H1 (cell line): ENCODE measurements around the gene ZNF202. TPM values are rescaled to one million over a fixed set of nuclear protein-coding genes. Genes with fewer than 3 reads are reported as not detected.
A peak's percentile ranks its signal among the peaks of the same experiment; 100 is the strongest.

Experiments used
- CTCF ChIA-PET: fragments of 300-600 bp; sonication (Branson Sonifier 250); formaldehyde crosslinking; loops from one replicate; lab custom pipeline; 2021; ENCODE audit not compliant: partially characterized antibody; lab: Charles Lee
- POLR2A ChIA-PET: fragments of 300-600 bp; sonication (Branson Sonifier 250); formaldehyde crosslinking; loops from one replicate; lab custom pipeline; 2021; ENCODE audit warnings: inconsistent platforms; ENCODE audit not compliant: partially characterized antibody; lab: Charles Lee
- DNase-seq, 2 experiments: peaks; one replicate each; pipeline versions ENCODE4 v3.0.0 to v3.0.0-alpha.2; 2010 to 2022; ENCODE audit warnings: low spot score in 2 of 2, low read depth in 1 of 2, mixed read lengths in 1 of 2
- FAIRE-seq: peaks from 2 replicates; lab custom pipeline; 2011; peaks lifted over from hg19 to GRCh38; lab: Jason Lieb, UNC
- H2AFZ ChIP-seq: 2 replicates; pipeline ENCODE4 v1.8.1; 2012; ENCODE audit warnings: low read length, inconsistent platforms
- H2AK5ac ChIP-seq: 2 replicates; pipeline ENCODE4 v1.6.1; 2013; ENCODE audit warnings: low read depth, low read length
- H2BK120ac ChIP-seq: replicated peaks from 2 replicates; pipeline ENCODE3; 2013; ENCODE audit warnings: low read depth, low read length, inconsistent platforms
- H2BK12ac ChIP-seq: 2 replicates; pipeline ENCODE4 v1.6.1; 2013; ENCODE audit warnings: low read depth, low read length
- H2BK15ac ChIP-seq: 2 replicates; pipeline ENCODE4 v1.6.1; 2013; ENCODE audit warnings: low read length
- H2BK20ac ChIP-seq: 2 replicates; pipeline ENCODE4 v1.6.1; 2013; ENCODE audit warnings: low read length
- H2BK5ac ChIP-seq: 2 replicates; pipeline ENCODE4 v1.6.1; 2013; ENCODE audit warnings: low read depth, low read length
- H3K14ac ChIP-seq: 2 replicates; pipeline ENCODE4 v1.6.1; 2013; ENCODE audit warnings: inconsistent platforms; ENCODE audit not compliant: insufficient read length
- H3K18ac ChIP-seq: 2 replicates; pipeline ENCODE4 v1.6.1; 2013; ENCODE audit warnings: low read length; ENCODE audit errors: extremely low read depth
- H3K23ac ChIP-seq: 2 replicates; pipeline ENCODE4 v1.6.1; 2013; ENCODE audit warnings: inconsistent platforms; ENCODE audit not compliant: insufficient read length
- H3K23me2 ChIP-seq: 2 replicates; pipeline ENCODE4 v1.6.1; 2013; ENCODE audit warnings: low read depth, low read length
- H3K27ac ChIP-seq: 2 replicates; pipeline ENCODE4 v1.6.1; 2011; ENCODE audit warnings: low read depth, low read length, inconsistent platforms
- H3K27me3 ChIP-seq, 4 experiments: replicated peaks in 1 of 4; 1 replicate in 1 of 4; 2 replicates in 3 of 4; pipeline versions ENCODE4 v1.6.1 to v1.8.1; 2011 to 2013; ENCODE audit warnings: low read length in 3 of 4, mild to moderate bottlenecking in 3 of 4, inconsistent platforms in 2 of 4, mixed read lengths in 2 of 4, moderate library complexity in 1 of 4; ENCODE audit not compliant: control insufficient read depth in 3 of 4, insufficient read depth in 3 of 4; ENCODE audit errors: extremely low read depth in 1 of 4
- H3K36me3 ChIP-seq, 4 experiments: 2 replicates each; pipeline versions ENCODE4 v1.6.1 to v1.8.1; 2011 to 2013; ENCODE audit warnings: mild to moderate bottlenecking in 4 of 4, low read length in 3 of 4, moderate library complexity in 2 of 4, control low read depth in 1 of 4, inconsistent platforms in 1 of 4; ENCODE audit not compliant: insufficient read depth in 4 of 4, control insufficient read depth in 2 of 4
- H3K4ac ChIP-seq: replicated peaks from 2 replicates; pipeline ENCODE3; 2013; ENCODE audit warnings: low read length, low read depth, mixed read lengths, inconsistent platforms; ENCODE audit not compliant: insufficient read length
- H3K4me1 ChIP-seq, 4 experiments: replicated peaks in 1 of 4; 1 replicate in 1 of 4; 2 replicates in 3 of 4; pipeline versions ENCODE4 v1.6.1 to v1.8.1; 2011 to 2013; ENCODE audit warnings: low read length in 3 of 4, inconsistent platforms in 2 of 4, mixed read lengths in 1 of 4; ENCODE audit not compliant: insufficient read depth in 4 of 4, control insufficient read depth in 3 of 4
- H3K4me2 ChIP-seq, 2 experiments: 2 replicates each; pipeline versions ENCODE4 v1.6.1 to v1.8.1; 2011 to 2013; ENCODE audit warnings: low read depth in 2 of 2, low read length in 2 of 2, control low read depth in 1 of 2, inconsistent platforms in 1 of 2, mild to moderate bottlenecking in 1 of 2; ENCODE audit not compliant: insufficient read depth in 1 of 2
- H3K4me3 ChIP-seq, 4 experiments: fragments of 200-600, 300-600 bp in 1 of 4; sonication (generic), shearing (Covaris generic), sonication (Bioruptor Twin) in 1 of 4; 2 replicates each; pipeline versions ENCODE4 v1.5.1 to v1.8.1; 2011 to 2016; ENCODE audit warnings: low read length in 4 of 4, low read depth in 3 of 4, control low read depth in 2 of 4, inconsistent platforms in 2 of 4, mild to moderate bottlenecking in 2 of 4, mixed read lengths in 1 of 4, moderate library complexity in 1 of 4; ENCODE audit not compliant: insufficient read depth in 2 of 4; ENCODE audit errors: extremely low read depth in 1 of 4
- H3K56ac ChIP-seq: replicated peaks from 2 replicates; pipeline ENCODE3; 2013; ENCODE audit warnings: low read depth, mild to moderate bottlenecking, mixed read lengths, low read length, inconsistent platforms; ENCODE audit not compliant: insufficient read length
- H3K79me1 ChIP-seq: 2 replicates; pipeline ENCODE4 v1.6.1; 2013; ENCODE audit warnings: low read depth, low read length, control low read depth
- H3K79me2 ChIP-seq, 2 experiments: 2 replicates each; pipeline versions ENCODE4 v1.6.1 to v1.8.1; 2012 to 2013; ENCODE audit warnings: low read length in 2 of 2, mild to moderate bottlenecking in 2 of 2, inconsistent platforms in 1 of 2; ENCODE audit not compliant: insufficient read depth in 2 of 2, control insufficient read depth in 1 of 2
- H3K9ac ChIP-seq, 4 experiments: replicated peaks in 1 of 4; 1 replicate in 1 of 4; 2 replicates in 3 of 4; pipeline versions ENCODE4 v1.6.1 to v1.8.1; 2011 to 2013; ENCODE audit warnings: low read depth in 3 of 4, low read length in 3 of 4, control low read depth in 2 of 4, mild to moderate bottlenecking in 2 of 4, moderate library complexity in 2 of 4, inconsistent platforms in 1 of 4; ENCODE audit errors: extremely low read depth in 1 of 4
- H3K9me3 ChIP-seq, 2 experiments: 2 replicates each; pipeline versions ENCODE4 v1.6.1 to v1.8.1; 2012 to 2013; ENCODE audit warnings: mild to moderate bottlenecking in 2 of 2, moderate library complexity in 2 of 2, control low read depth in 1 of 2, inconsistent platforms in 1 of 2, low read depth in 1 of 2, low read length in 1 of 2, mixed read lengths in 1 of 2; ENCODE audit not compliant: insufficient read depth in 2 of 2
- H4K20me1 ChIP-seq, 2 experiments: replicated peaks in 1 of 2; 2 replicates each; pipeline versions ENCODE3 to v1.8.1; 2011 to 2013; ENCODE audit warnings: inconsistent platforms in 2 of 2, low read length in 2 of 2, mild to moderate bottlenecking in 1 of 2; ENCODE audit not compliant: insufficient read depth in 2 of 2, control insufficient read depth in 1 of 2
- H4K5ac ChIP-seq: 2 replicates; pipeline ENCODE4 v1.6.1; 2013; ENCODE audit warnings: low read length, low read depth, mixed read lengths, inconsistent platforms; ENCODE audit not compliant: insufficient read length
- H4K8ac ChIP-seq: 2 replicates; pipeline ENCODE4 v1.8.0; 2013; ENCODE audit warnings: mild to moderate bottlenecking, moderate library complexity, low read length, inconsistent platforms; ENCODE audit not compliant: insufficient read depth; ENCODE audit errors: extremely low read depth
- H4K91ac ChIP-seq: replicated peaks from 2 replicates; pipeline ENCODE3; 2013; ENCODE audit warnings: low read length, mixed read lengths, inconsistent platforms; ENCODE audit not compliant: insufficient read length
- CEBPB ChIP-seq: IDR thresholded peaks from 2 replicates; pipeline ENCODE4 v1.6.1; 2012; ENCODE audit warnings: low read depth, low read length
- CTBP2 ChIP-seq: IDR thresholded peaks from 2 replicates; pipeline ENCODE4 v1.7.0; 2011; ENCODE audit warnings: borderline replicate concordance, mild to moderate bottlenecking, moderate library complexity, mixed read lengths, low read length; ENCODE audit not compliant: insufficient read depth, insufficient read length
- NANOG ChIP-seq: IDR thresholded peaks from 2 replicates; pipeline ENCODE4 v1.6.1; 2011; ENCODE audit warnings: low read length, low read depth, mild to moderate bottlenecking, inconsistent platforms; ENCODE audit not compliant: insufficient read depth, poor library complexity, severe bottlenecking
- WGBS, 2 experiments: shearing (Covaris generic) in 1 of 2; methylation state at CpG; one replicate each; pipeline versions ENCODE4 v1.1.6 to v1.1.7; 2013 to 2015; ENCODE audit warnings: low lambda C conversion rate in 2 of 2, mixed read lengths in 2 of 2, inconsistent platforms in 1 of 2, low coverage in 1 of 2, missing lambda C conversion rate in 1 of 2; ENCODE audit not compliant: insufficient replicate concordance in 2 of 2, insufficient coverage in 1 of 2, insufficient read length in 1 of 2; ENCODE audit errors: extremely low coverage in 1 of 2, missing lambda C conversion rate in 1 of 2; 5-methylcytosine and 5-hydroxymethylcytosine counted together
- polyA plus RNA-seq, 7 experiments: library from polyadenylated mRNA; depleted of rRNA in 3 of 7; stranded (reverse) in 5 of 7; unstranded in 2 of 7; fragments of >200 nt in 5 of 7; fragments of 200-250 nt in 2 of 7; gene quantifications; 1 replicate in 5 of 7; 2 replicates in 1 of 7; 4 replicates in 1 of 7; pipeline versions ENCODE4 v1.2.1 to v1.2.3, GENCODE V29; 2011 to 2013; ENCODE audit warnings: missing spikeins in 2 of 7, mixed read lengths in 2 of 7
- total RNA-seq: library from RNA; stranded (reverse); fragmentation: NEBNext Ultra II Directional; extraction: Animal tissue kit (Norgen Biotek cat#: 25700); gene quantifications from 2 replicates; pipeline ENCODE4 v1.2.1, GENCODE V29; 2021

ZNF202 gene
- total and polyA plus RNA-seq, 2 of the 8 experiments (the other 6 are each of a cell fraction or from before 2014, with no cell fraction given), result 14.1 to 33.9 TPM

DNA sequence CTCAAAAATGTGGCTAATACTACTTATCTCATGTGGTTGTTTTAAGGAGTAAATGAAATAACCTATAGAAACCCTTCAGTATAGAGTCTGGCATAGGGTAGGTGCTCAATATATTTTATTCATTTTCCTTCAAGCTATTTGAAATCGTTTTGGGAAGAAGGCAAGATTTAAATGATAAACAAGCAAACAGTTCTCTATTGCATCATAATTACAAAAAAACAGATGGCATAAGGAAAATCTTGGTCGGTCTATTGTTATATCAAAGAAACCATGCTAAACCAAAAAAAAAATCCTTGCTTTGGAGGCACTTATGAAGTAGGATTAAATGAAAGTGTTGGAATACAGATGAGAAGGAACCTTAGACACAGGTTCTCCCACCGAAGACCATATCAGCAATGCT, 4.7 kb downstream of the ZNF202 start:
- CTCF ChIA-PET, result no interaction called here
- Histone ChIP-seq H3K4ac (no peak overlapping the region), H3K9me3 (peaks cover 15 to 19% of the 10 kb centered on the region in 2 experiments), H2BK12ac (no peak overlapping the region), H3K4me3 (no peak overlapping the region), H3K4me1 (peaks cover 0 to 11% (median 2%) of the 10 kb centered on the region in 4 experiments; a peak in 5 of 7 replicates), H3K18ac (no peak overlapping the region), H3K27me3 (no peaks in the 10 kb centered on the region), H3K36me3 (peaks cover 21 to 72% (median 56%) of the 10 kb centered on the region in 4 experiments), H4K20me1 (peaks cover 0 to 5% of the 10 kb centered on the region in 2 experiments), H3K9ac (no peak overlapping the region), H3K56ac (no peak overlapping the region), H2BK20ac (no peak overlapping the region), H2BK15ac (no peak overlapping the region), H4K8ac (no peak overlapping the region), H3K14ac (no peak overlapping the region), H4K5ac (no peak overlapping the region), H3K23ac (no peak overlapping the region), H2BK5ac (no peak overlapping the region), H2AK5ac (no peak overlapping the region), H2BK120ac (no peak overlapping the region), H3K4me2 (no peak overlapping the region), H4K91ac (no peak overlapping the region), H3K23me2 (peaks cover 8% of the 10 kb centered on the region), H3K79me2 (peaks cover 47 to 95% of the 10 kb centered on the region in 2 experiments), H3K27ac (no peak overlapping the region), H2AFZ (no peak overlapping the region), H3K79me1 (peaks cover 18% of the 10 kb centered on the region)
- TF ChIP-seq CTBP2, result no peak
- peak; percentile 32; the same call in 1 of the 2 replicates for TF ChIP-seq CEBPB
- no peak for TF ChIP-seq NANOG
- POLR2A ChIA-PET, result interaction anchor here (0.9 to 2.0 kb wide), 5 partner anchors 10 to 881 kb away, joined by 3 to 8 read pairs (median 3); no protein-coding TSS in a partner anchor
- 93% methylated on average over 3 of the region's 3 CpGs; no CpG with 5 or more reads in 1 of the 2 experiments for WGBS, 2 experiments
- no peak for DNase-seq
- FAIRE-seq, result no peak
